Small intestine (tissue), 7 donors: Measurements from ENCODE around the gene PORCN. TPM values are rescaled to one million over a fixed set of nuclear protein-coding genes. Genes with fewer than 3 reads are reported as not detected.
A peak's percentile ranks its signal among the peaks of the same experiment; 100 is the strongest.

Experiments used
- DNase-seq, 2 donors: peaks; one replicate each; pipeline versions ENCODE4 v3.0.0 to v3.0.0-alpha.2; 2013
- FAIRE-seq: peaks from 2 replicates; lab custom pipeline; 2012; peaks lifted over from hg19 to GRCh38; lab: Jason Lieb, UNC
- H3K27ac ChIP-seq, 3 donors: one replicate each; pipeline ENCODE4 v1.5.1; 2013; ENCODE audit warnings: low read length in 2 of 3, mild to moderate bottlenecking in 2 of 3, control low read depth in 1 of 3, inconsistent platforms in 1 of 3, low read depth in 1 of 3, moderate library complexity in 1 of 3
- H3K27me3 ChIP-seq, 3 donors: one replicate each; pipeline ENCODE4 v1.6.1; 2013; ENCODE audit warnings: low read length in 3 of 3, inconsistent platforms in 1 of 3; ENCODE audit not compliant: control insufficient read depth in 3 of 3, insufficient read depth in 3 of 3
- H3K36me3 ChIP-seq, 3 donors: one replicate each; pipeline ENCODE4 v1.6.1; 2013; ENCODE audit warnings: low read length in 3 of 3, inconsistent platforms in 1 of 3, low read depth in 1 of 3, mild to moderate bottlenecking in 1 of 3, moderate library complexity in 1 of 3; ENCODE audit not compliant: control insufficient read depth in 3 of 3, insufficient read depth in 2 of 3
- H3K4me1 ChIP-seq, 3 donors: one replicate each; pipeline ENCODE4 v1.6.1; 2013; ENCODE audit warnings: low read length in 2 of 3, inconsistent platforms in 1 of 3, low read depth in 1 of 3, mild to moderate bottlenecking in 1 of 3, moderate library complexity in 1 of 3; ENCODE audit not compliant: control insufficient read depth in 3 of 3, insufficient read depth in 2 of 3
- H3K4me3 ChIP-seq, 3 donors: one replicate each; pipeline ENCODE4 v1.5.1; 2013; ENCODE audit warnings: low read length in 3 of 3, control low read depth in 1 of 3, inconsistent platforms in 1 of 3, low read depth in 1 of 3, mild to moderate bottlenecking in 1 of 3, moderate library complexity in 1 of 3
- H3K9me3 ChIP-seq, 2 donors: one replicate each; pipeline ENCODE4 v1.6.1; 2013; ENCODE audit warnings: low read depth in 1 of 2, low read length in 1 of 2; ENCODE audit not compliant: control insufficient read depth in 2 of 2, insufficient read depth in 1 of 2
- WGBS, 3 donors: extraction: QIAGEN DNeasy Blood & Tissue Kit; methylation state at CpG; one replicate each; pipeline ENCODE4 v1.1.7; 2013; 5-methylcytosine and 5-hydroxymethylcytosine counted together
- polyA plus RNA-seq, 4 donors: library from polyadenylated mRNA; stranded (reverse) in 3 of 4; unstranded in 1 of 4; fragments of 200-250 nt in 3 of 4; fragments of 120-200 nt in 1 of 4; gene quantifications; one replicate each; pipeline versions ENCODE4 v1.2.1 to v1.2.3, GENCODE V29; 2013
- donor health status: healthy with polysubstance abuse.
- donor health status: control.
- donor health status: control.
- donor health status: Bipolar disorder and iron deficiency.
- donor health status: healthy.

PORCN gene
- polyA plus RNA-seq, 4 donors, result 2.0 to 6.4 (median 2.5) TPM

DNA sequence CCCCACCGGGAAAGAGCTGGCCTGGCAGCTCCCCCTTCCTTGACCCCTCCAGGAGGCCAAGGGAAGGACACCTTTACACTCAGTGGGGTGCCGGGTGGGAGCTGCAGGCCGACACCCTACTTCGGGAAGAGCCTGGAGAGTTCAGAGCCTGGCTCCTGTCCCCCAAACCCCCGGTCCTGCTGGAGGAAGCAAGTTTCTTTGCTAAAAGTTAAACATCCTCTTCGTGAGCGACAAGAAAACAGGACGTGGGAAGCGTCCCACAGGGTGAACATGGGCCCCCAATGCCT is 35.1 kb upstream of the PORCN start:
- 69 to 85% (median 71%) methylated on average over 9 of the region's 9 CpGs for WGBS, 3 donors
- no peak overlapping the region for H3K27ac ChIP-seq
- H3K4me1 ChIP-seq, result peaks cover 0 to 10% (median 0%) of the 10 kb centered on the region in 3 donors
- no peaks in the 10 kb centered on the region for H3K27me3 ChIP-seq
- no peaks in the 10 kb centered on the region for H3K9me3 ChIP-seq
- H3K36me3 ChIP-seq, result peaks cover 0 to 2% (median 0%) of the 10 kb centered on the region in 3 donors
- DNase-seq (no peak), FAIRE-seq (no peak)
- H3K4me3 ChIP-seq, result no peak overlapping the region

DNA sequence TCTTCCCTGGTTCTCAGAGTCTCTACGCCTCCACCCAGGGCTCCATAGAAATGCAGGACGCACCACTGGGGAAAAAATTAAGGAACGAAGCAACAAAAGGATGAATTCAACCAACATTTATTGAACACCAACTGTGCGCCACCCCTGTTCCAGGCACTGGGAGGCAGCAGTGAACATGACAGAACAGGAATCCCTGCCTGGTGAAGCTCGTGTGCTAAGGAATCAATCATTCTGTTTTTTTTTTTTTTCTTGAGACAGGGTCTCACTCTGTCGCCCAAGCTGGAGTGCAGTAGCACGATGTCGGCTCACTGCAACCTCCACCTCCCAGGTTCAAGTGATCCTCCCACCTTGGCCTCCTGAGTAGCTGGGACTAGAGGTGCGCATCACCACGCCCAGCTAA is 34.7 kb upstream of the PORCN start:
- FAIRE-seq, result no peak
- H3K4me1 ChIP-seq, result peaks cover 0 to 10% (median 0%) of the 10 kb centered on the region in 3 donors
- peaks cover 0 to 4% (median 2%) of the 10 kb centered on the region in 3 donors for H3K36me3 ChIP-seq
- no peak overlapping the region for H3K4me3 ChIP-seq
- H3K27ac ChIP-seq, result no peak overlapping the region
- no peaks in the 10 kb centered on the region for H3K9me3 ChIP-seq
- 74 to 77% (median 74%) methylated on average over 9 to 10 of the region's 10 CpGs for WGBS, 3 donors
- DNase-seq, result no peak
- H3K27me3 ChIP-seq, result no peaks in the 10 kb centered on the region

DNA sequence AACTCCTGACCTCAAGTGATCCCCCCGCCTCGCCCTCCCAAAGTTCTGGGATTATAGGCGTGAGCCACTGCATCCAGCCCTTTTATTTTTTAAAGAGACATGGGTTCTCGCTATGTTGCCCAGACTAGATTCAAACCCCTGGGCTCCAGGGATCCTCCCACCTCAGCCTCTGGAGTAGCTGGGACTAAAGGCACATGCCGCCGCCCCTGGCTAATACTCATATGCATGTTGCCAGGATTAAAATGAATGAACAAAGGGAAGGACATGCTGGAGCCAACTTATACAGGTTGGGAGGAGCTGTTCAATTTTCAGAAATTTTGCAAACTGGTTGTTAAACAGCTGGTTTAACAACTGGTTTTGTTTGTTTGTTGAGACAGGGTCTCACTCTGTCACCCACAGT is 34.2 kb upstream of the PORCN start:
- 62 to 82% (median 73%) methylated on average over 6 of the region's 6 CpGs for WGBS, 3 donors
- Histone ChIP-seq H3K4me3 (no peak overlapping the region), H3K27ac (no peak overlapping the region), H3K4me1 (peaks cover 0 to 10% (median 0%) of the 10 kb centered on the region in 3 donors), H3K36me3 (peaks cover 0 to 4% (median 2%) of the 10 kb centered on the region in 3 donors), H3K9me3 (no peaks in the 10 kb centered on the region), H3K27me3 (no peaks in the 10 kb centered on the region)
- DNase-seq, result no peak
- no peak for FAIRE-seq

DNA sequence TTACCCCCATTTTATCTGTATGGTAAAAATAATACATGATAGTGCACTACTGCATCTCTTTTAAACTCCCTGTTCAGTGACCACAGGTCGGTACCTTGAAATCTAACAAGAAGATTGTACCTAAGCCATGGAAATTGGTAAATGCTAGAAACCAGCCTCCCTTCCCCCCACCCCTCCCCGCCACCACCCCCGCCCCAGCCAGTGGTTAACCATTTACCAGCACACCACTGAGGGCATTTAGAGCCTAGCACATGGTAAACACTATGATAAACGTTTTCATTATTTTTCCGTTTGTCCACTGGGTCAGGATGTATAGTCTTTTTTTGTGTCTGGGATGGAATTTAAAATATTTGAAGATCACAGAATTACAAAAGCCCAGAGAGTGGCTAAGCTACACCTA is 33.5 kb upstream of the PORCN start:
- peaks cover 0 to 4% (median 2%) of the 10 kb centered on the region in 3 donors for H3K36me3 ChIP-seq

DNA sequence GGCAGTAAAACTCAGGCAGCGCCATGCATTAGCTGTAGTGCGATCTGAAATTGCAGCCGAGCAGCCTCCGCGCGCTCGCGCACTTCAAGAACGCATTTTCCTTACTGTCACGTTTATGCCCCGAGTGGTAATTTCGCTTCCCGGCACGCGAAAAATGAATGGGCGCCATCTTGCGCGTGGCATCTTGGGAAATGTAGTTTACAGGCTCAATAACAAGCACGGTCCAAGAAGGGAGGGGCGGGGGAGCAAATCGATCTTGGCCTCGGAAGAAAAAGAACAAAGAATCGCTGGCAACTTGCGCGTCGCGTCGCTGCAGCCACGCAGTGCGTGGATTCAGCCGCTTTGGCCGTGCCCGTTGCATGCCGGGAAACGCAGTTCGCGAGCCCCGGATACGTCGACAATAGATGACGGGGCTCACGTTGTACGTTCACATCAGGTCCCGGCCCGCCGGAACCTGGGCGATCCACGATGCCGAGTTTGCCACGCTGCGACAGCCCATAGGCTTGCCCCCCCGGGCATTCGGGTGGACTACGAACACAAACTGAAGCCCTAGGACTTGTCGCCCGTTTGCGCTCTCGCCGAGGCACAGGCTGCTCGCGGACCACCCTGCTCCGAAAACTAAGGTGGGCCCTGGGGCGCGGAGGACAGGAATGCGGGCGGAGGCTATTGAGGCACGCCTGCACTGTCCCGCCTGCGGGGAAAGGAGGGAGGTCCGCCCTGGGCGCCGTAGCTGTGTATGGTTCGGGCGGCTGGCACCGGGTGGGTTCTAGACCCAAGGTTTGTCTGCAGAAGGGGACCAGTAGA is 32.8 kb upstream of the PORCN start, which contains the start of gene FTSJ1:
Gene FTSJ1 (plus strand): TSS at position 426 of the 804 bp plus-strand sequence. CDS start 1,849 bp downstream, outside the sequence.
- Histone ChIP-seq H3K9me3 (no peaks in the 10 kb centered on the region), H3K27ac (peak within 1 kb of the TSS; percentile 42 to 95 (median 61)), H3K36me3 (peaks cover 0 to 4% (median 2%) of the 10 kb centered on the region in 3 donors), H3K27me3 (no peaks in the 10 kb centered on the region), H3K4me3 (peak within 1 kb of the TSS; percentile 54 to 83 (median 63)), H3K4me1 (no peaks in the 10 kb centered on the region)
- DNase-seq, result peak; percentile 88 to 91
- 0 to 39% (median 7%) methylated on average over 52 to 75 of the region's 75 CpGs for WGBS, 3 donors
- peak; percentile 71 for FAIRE-seq

More for the DNA sequence above, 33.5 kb upstream of the PORCN start:
- Histone ChIP-seq H3K27me3 (no peaks in the 10 kb centered on the region), H3K4me3 (peak overlapping the region in 2 of 3 donors; percentile 41 to 83), H3K4me1 (peaks cover 0 to 4% (median 0%) of the 10 kb centered on the region in 3 donors), H3K9me3 (no peaks in the 10 kb centered on the region), H3K27ac (peak overlapping the region in 2 of 3 donors; percentile 61 to 95)
- DNase-seq (peak in 1 of 2 donors; percentile 27), FAIRE-seq (no peak)
- 3 to 26% (median 11%) methylated on average over 5 of the region's 5 CpGs for WGBS, 3 donors

DNA sequence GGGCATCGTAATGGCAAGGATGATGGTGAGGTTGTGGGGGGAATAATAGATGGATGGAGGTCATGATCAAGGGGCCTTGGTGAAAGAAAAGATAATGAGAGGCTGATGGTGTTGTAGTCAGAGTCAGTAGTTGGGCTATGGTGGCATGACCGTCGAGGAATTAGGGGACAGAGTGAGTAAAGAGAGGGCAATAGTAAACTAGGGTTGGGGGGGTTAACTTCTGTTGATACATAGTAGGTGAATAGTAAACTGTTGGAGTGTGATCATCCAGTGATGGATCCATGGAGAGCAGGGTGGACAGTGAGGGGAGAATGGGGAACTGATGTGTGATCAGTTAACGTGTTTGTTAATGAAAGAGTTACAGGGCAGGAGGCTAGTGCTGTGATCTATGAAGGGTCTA is 31.9 kb upstream of the PORCN start:
- 52 to 74% (median 67%) methylated on average over 4 of the region's 4 CpGs for WGBS, 3 donors
- H3K36me3 ChIP-seq, result peaks cover 0 to 13% (median 2%) of the 10 kb centered on the region in 3 donors
- no peak for FAIRE-seq
- H3K27ac ChIP-seq, result peak overlapping the region in 1 of 3 donors; percentile 95
- H3K9me3 ChIP-seq, result no peaks in the 10 kb centered on the region
- no peaks in the 10 kb centered on the region for H3K27me3 ChIP-seq
- H3K4me1 ChIP-seq, result no peaks in the 10 kb centered on the region
- peak overlapping the region in 2 of 3 donors; percentile 63 to 83 for H3K4me3 ChIP-seq
- DNase-seq, result no peak

DNA sequence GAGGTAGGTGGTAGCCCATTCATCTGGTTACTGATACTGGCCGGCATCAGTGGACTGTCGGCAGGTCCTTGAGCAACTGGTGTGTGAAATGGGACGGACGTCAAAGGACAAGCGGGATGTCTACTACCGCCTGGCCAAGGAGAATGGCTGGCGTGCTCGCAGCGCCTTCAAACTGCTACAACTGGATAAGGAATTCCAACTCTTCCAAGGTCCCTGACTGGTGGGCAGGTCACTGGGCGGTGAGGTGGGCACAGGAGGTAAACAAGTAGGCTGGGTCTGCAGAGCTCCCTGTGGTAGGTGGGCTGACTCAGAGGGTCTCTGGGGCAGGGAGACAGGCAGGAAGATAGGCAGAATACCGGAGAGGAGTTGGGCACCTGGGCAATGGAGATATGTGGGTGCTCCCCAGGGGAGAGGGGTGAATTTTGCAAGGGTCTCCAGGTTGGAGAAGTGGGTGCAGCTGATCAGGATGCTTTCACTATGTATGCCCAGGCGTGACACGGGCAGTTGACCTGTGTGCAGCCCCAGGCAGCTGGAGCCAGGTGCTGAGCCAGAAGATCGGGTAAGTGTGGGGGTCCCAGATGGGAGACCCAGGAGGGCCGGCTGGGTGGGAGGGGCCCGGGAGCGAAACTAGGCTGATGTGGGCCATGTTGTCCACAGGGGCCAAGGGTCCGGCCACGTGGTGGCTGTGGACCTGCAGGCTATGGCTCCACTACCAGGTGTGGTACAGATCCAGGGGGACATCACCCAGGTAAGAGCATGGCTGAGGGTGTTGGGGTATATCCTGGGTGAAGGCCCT is 30.6 kb upstream of the PORCN start:
- H3K27me3 ChIP-seq, result no peaks in the 10 kb centered on the region
- no peak overlapping the region for H3K4me3 ChIP-seq
- peaks cover 0 to 21% (median 2%) of the 10 kb centered on the region in 3 donors for H3K36me3 ChIP-seq
- H3K9me3 ChIP-seq, result no peaks in the 10 kb centered on the region
- WGBS, 3 donors, result 90 to 95% (median 94%) methylated on average over 17 to 19 of the region's 19 CpGs
- no peaks in the 10 kb centered on the region for H3K4me1 ChIP-seq
- DNase-seq (no peak), FAIRE-seq (no peak)
- no peak overlapping the region for H3K27ac ChIP-seq

DNA sequence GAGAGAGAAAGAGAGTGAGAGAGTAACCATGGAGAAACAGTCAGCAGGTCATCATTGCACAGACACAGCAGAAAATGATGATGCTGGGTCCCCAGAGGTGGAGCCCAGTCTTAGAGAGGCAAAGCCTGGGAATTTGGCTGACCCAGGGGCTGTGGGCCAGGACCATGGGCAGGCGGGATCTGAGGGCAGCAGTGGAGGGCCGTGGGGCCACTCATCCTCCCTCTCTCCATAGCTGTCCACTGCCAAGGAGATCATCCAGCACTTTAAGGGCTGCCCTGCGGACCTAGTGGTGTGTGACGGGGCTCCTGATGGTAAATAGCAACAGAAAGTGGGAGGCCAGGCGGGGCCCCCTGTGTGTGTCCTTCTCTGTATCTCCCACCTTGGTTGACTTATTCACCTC is 30.0 kb upstream of the PORCN start:
- no peak overlapping the region for H3K27ac ChIP-seq
- H3K36me3 ChIP-seq, result peaks cover 0 to 25% (median 2%) of the 10 kb centered on the region in 3 donors
- H3K9me3 ChIP-seq, result no peaks in the 10 kb centered on the region
- no peaks in the 10 kb centered on the region for H3K27me3 ChIP-seq
- no peak overlapping the region for H3K4me3 ChIP-seq
- 67 to 92% (median 90%) methylated on average over 2 to 5 of the region's 5 CpGs for WGBS, 3 donors
- DNase-seq (no peak), FAIRE-seq (no peak)
- H3K4me1 ChIP-seq, result no peaks in the 10 kb centered on the region
